Suprapubic skin (tissue), 4 donors: ENCODE results near the gene PGLYRP2. TPM values are rescaled to one million over a fixed set of nuclear protein-coding genes. Genes with fewer than 3 reads are reported as not detected.

Source experiments
- DNase-seq, 2 donors: peaks; one replicate each; pipeline ENCODE4 v3.0.0-alpha.2; 2019; ENCODE audit warnings: low spot score in 2 of 2
- H3K27ac ChIP-seq: fragments of 200-600 bp; sonication (generic); one replicate; pipeline ENCODE4 v1.5.1; 2019
- H3K27me3 ChIP-seq: fragments of 200-600 bp; sonication (generic); one replicate; pipeline ENCODE4 v1.5.1; 2019
- H3K36me3 ChIP-seq: fragments of 200-600 bp; sonication (generic); one replicate; pipeline ENCODE4 v1.5.1; 2019
- H3K4me1 ChIP-seq: fragments of 200-600 bp; sonication (generic); one replicate; pipeline ENCODE4 v1.5.1; 2019
- H3K4me3 ChIP-seq: fragments of 200-600 bp; sonication (generic); one replicate; pipeline ENCODE4 v1.5.1; 2019; ENCODE audit warnings: mild to moderate bottlenecking
- H3K9me3 ChIP-seq: fragments of 200-600 bp; sonication (generic); one replicate; pipeline ENCODE4 v1.5.1; 2019
- CTCF ChIP-seq, 2 donors: fragments of 200-600 bp in 1 of 2; fragments of 450-650 bp in 1 of 2; sonication (generic) in 1 of 2; IDR thresholded peaks; one replicate each; pipeline ENCODE4 v1.5.1; 2016 to 2019; ENCODE audit warnings: antibody characterized with exemption in 2 of 2, mild to moderate bottlenecking in 1 of 2, moderate library complexity in 1 of 2
- EP300 ChIP-seq: sonication (generic); formaldehyde crosslinking; IDR thresholded peaks from one replicate; pipeline ENCODE4 v1.6.1; 2017; ENCODE audit warnings: antibody characterized with exemption
- POLR2A ChIP-seq, 2 donors: fragments of 450-650 bp; IDR thresholded peaks; one replicate each; pipeline ENCODE4 v1.6.1; 2017; ENCODE audit warnings: antibody characterized with exemption in 2 of 2, mild to moderate bottlenecking in 2 of 2, moderate library complexity in 2 of 2
- POLR2AphosphoS5 ChIP-seq, 3 donors: sonication (generic); formaldehyde crosslinking; IDR thresholded peaks; one replicate each; pipeline ENCODE4 v1.6.1; 2017; ENCODE audit warnings: antibody characterized with exemption in 3 of 3
- WGBS: methylation state at CpG from one replicate; pipeline ENCODE4 v1.1.5; 2018; 5-methylcytosine and 5-hydroxymethylcytosine counted together
- total RNA-seq, 4 donors: library from RNA; depleted of rRNA; stranded (reverse); fragments of >200 nt; gene quantifications; one replicate each; pipeline ENCODE4 v1.1.0, GENCODE V29; 2016

The PGLYRP2 gene
- total RNA-seq, 4 donors from 2014 or later, result 0.21 TPM; not detected in 3

GRCh38 chr19:15427991-15428471 is 51.3 kb downstream of the PGLYRP2 start:
- WGBS, result 91% methylated on average over 8 of the region's 35 CpGs
- Histone ChIP-seq H3K27ac (no peak overlapping the region), H3K36me3 (peaks cover 69% of the 10 kb centered on the region), H3K27me3 (no peaks in the 10 kb centered on the region), H3K4me1 (peaks cover 32% of the 10 kb centered on the region), H3K9me3 (no peaks in the 10 kb centered on the region), H3K4me3 (no peak overlapping the region)
- DNase-seq, result no peak
- TF ChIP-seq CTCF (IDR thresholded peaks at IDR 0.05) (no peak), EP300 (no peak), POLR2A (IDR thresholded peaks at IDR 0.05) (no peak), POLR2AphosphoS5 (IDR thresholded peaks at IDR 0.05) (no peak)

DNA sequence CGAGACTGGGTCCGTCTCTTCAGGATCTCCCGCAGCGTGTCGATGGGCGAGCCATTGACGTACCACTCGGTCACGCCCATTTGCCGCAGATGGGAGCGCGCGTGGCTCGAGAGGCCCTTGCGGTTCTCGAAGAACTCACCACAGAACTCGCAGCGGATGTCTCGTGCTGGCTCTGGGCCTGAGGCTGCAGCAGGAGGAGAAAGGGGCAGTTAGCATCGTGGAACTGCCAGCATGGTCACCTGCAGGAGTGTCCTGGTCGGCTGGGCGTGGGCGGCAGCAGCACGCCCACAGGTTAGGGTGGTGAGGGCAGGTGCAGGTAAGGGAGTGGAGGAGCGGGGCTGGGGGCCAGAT is 52.0 kb downstream of the PGLYRP2 start:
- WGBS, result 97% methylated on average over 24 of the region's 25 CpGs
- TF ChIP-seq POLR2AphosphoS5 (IDR thresholded peaks at IDR 0.05), result no peak
- TF ChIP-seq CTCF (IDR thresholded peaks at IDR 0.05), result no peak
- TF ChIP-seq POLR2A (IDR thresholded peaks at IDR 0.05), result no peak
- no peak for TF ChIP-seq EP300
- Histone ChIP-seq H3K27ac (no peak overlapping the region), H3K4me1 (peaks cover 31% of the 10 kb centered on the region), H3K4me3 (no peak overlapping the region), H3K9me3 (no peaks in the 10 kb centered on the region), H3K36me3 (peaks cover 76% of the 10 kb centered on the region), H3K27me3 (no peaks in the 10 kb centered on the region)
- DNase-seq, result no peak

- H3K4me1 ChIP-seq, result peaks cover 29% of the 10 kb centered on the region
- TF ChIP-seq POLR2AphosphoS5 (IDR thresholded peaks at IDR 0.05) (no peak), POLR2A (IDR thresholded peaks at IDR 0.05) (no peak), CTCF (IDR thresholded peaks at IDR 0.05) (no peak), EP300 (no peak)
- H3K27ac ChIP-seq, result no peak overlapping the region
- no peaks in the 10 kb centered on the region for H3K27me3 ChIP-seq
- WGBS, result 79% methylated on average over 12 of the region's 16 CpGs
- no peaks in the 10 kb centered on the region for H3K9me3 ChIP-seq
- H3K4me3 ChIP-seq, result no peak overlapping the region
- no peak for DNase-seq
- peaks cover 82% of the 10 kb centered on the region for H3K36me3 ChIP-seq
Measured at GRCh38 chr19:15426485-15427349, 52.6 kb downstream of the PGLYRP2 start.

DNA sequence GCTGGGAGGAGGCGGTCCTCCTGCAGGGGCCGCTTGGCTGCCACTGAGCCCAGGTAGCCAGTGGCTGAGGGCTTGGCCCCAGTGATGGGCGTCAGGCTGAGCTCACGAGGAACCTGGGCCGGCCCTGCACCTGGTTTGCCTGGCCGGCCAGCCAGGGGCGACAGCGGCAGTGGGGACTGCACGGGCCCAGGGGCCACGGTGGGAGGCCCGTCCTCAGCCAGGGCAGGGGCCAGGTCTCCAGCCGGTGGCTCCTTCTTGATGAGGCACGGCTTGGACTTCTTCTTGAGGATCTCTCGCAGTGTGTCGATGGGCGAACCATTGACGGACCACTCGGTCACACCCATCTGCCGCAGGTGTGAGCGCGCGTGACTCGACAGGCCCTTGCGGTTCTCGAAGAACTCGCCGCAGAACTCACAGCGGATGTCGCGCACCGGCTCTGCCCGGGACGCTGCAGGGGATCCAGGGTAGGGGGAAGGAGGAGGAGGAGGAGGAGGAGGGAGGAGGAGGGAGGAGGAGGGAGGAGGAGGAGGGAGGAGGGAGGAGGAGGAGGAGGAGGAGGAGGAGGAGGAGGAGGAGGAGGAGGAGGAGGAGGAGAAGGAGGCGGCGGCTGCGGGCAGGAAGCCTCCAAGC is 53.9 kb downstream of the PGLYRP2 start:
- no peak for TF ChIP-seq CTCF (IDR thresholded peaks at IDR 0.05)
- no peak for TF ChIP-seq EP300
- TF ChIP-seq POLR2AphosphoS5 (IDR thresholded peaks at IDR 0.05), result no peak
- TF ChIP-seq POLR2A (IDR thresholded peaks at IDR 0.05), result no peak
- peaks cover 83% of the 10 kb centered on the region for H3K36me3 ChIP-seq
- DNase-seq, result no peak
- 96% methylated on average over 23 of the region's 36 CpGs for WGBS
- H3K9me3 ChIP-seq, result no peaks in the 10 kb centered on the region
- no peak overlapping the region for H3K27ac ChIP-seq
- peaks cover 16% of the 10 kb centered on the region for H3K4me1 ChIP-seq
- no peaks in the 10 kb centered on the region for H3K27me3 ChIP-seq
- no peak overlapping the region for H3K4me3 ChIP-seq

DNA sequence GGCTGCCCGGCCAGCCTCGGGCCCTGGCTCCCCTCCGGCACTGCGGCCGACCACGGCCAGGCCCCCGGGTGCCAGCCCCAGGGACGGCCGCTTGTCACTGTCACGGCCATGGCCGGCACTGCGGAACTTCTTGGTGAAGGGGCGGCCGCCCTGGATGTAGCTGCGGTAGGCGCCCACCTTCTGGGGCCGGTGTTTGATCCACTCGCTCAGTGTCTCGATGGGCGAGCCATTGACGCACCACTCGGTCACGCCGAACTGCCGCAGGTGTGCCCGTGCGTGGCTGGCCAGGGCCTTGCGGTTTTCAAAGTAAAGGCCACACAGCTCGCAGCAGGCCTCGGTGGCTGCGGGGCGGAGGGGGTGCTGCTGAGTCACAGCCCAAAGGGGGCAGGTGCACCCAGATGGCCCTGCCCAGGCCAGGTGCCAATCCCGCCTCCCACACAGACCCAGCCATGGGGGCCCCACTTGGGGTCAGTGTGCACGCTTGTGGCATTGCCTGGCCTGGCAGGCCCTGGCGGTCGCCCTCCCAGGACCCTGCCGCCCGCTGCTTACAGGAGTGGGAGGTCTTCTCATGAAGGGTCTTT is 54.5 kb downstream of the PGLYRP2 start:
- no peak for TF ChIP-seq CTCF (IDR thresholded peaks at IDR 0.05)
- H3K27ac ChIP-seq, result no peak overlapping the region
- WGBS, result 80% methylated on average over 3 of the region's 38 CpGs
- no peaks in the 10 kb centered on the region for H3K27me3 ChIP-seq
- no peak overlapping the region for H3K4me3 ChIP-seq
- peaks cover 81% of the 10 kb centered on the region for H3K36me3 ChIP-seq
- peaks cover 12% of the 10 kb centered on the region for H3K4me1 ChIP-seq
- no peak for DNase-seq
- H3K9me3 ChIP-seq, result no peaks in the 10 kb centered on the region
